Astrocyte of the cerebellum (primary cell): ENCODE data around the gene NKD2.

Experiments
- DNase-seq: peaks from one replicate; pipeline ENCODE4 v3.0.0-alpha.2; 2011; ENCODE audit warnings: low read depth
- H3K4me3 ChIP-seq: 2 replicates; pipeline ENCODE4 v1.5.1; 2011; ENCODE audit warnings: mild to moderate bottlenecking, low read depth, low read length, moderate library complexity
- CTCF ChIP-seq: IDR thresholded peaks from 2 replicates; pipeline ENCODE4 v1.5.1; 2012; ENCODE audit warnings: low read length, low read depth, moderate library complexity, mild to moderate bottlenecking; ENCODE audit errors: missing control alignments
- in situ Hi-C: cut with HindIII; loops from 2 replicates; pipeline ENCODE4 v1.10.0; 2017; ENCODE audit warnings: low sequenced_read_pairs

NKD2 gene

GRCh38 chr5:1036504-1037122, 28.0 kb downstream of the NKD2 start:
- in situ Hi-C loops = no loop called here
- no peak for DNase-seq
- no peak for TF ChIP-seq CTCF
- no peak overlapping the region for H3K4me3 ChIP-seq

- no peak overlapping the region for H3K4me3 ChIP-seq
- no peak for DNase-seq
- TF ChIP-seq CTCF = no peak
- in situ Hi-C loops = no loop called here
Observed at GRCh38 chr5:1037123-1037670, 28.6 kb downstream of the NKD2 start.

- no peak for DNase-seq
- H3K4me3 ChIP-seq = no peak overlapping the region
- in situ Hi-C loops = no loop called here
- TF ChIP-seq CTCF = no peak
Observed at GRCh38 chr5:1037671-1038416, 29.2 kb downstream of the NKD2 start.

- no peak for TF ChIP-seq CTCF
- in situ Hi-C loops = no loop called here
- H3K4me3 ChIP-seq = no peak overlapping the region
- DNase-seq = no peak
Observed at GRCh38 chr5:1038417-1039209, 30.0 kb downstream of the NKD2 start.

GRCh38 chr5:1039210-1039548, 30.6 kb downstream of the NKD2 start:
- H3K4me3 ChIP-seq = no peak overlapping the region
- in situ Hi-C loops = no loop called here
- DNase-seq = no peak
- no peak for TF ChIP-seq CTCF

GRCh38 chr5:1039706-1040260, 31.2 kb downstream of the NKD2 start:
- H3K4me3 ChIP-seq = no peak overlapping the region
- in situ Hi-C loops = loop anchor here (10.0 kb wide), 1 partner anchor 55 kb away; no protein-coding TSS in a partner anchor
- no peak for TF ChIP-seq CTCF
- no peak for DNase-seq
